GM12891 (cell line): ENCODE results near the gene TNS3.

ENCODE experiments used
- PAX5 ChIP-seq: IDR thresholded peaks from 2 replicates; pipeline ENCODE4 v1.6.1; 2011; ENCODE audit warnings: low read length, moderate library complexity, mild to moderate bottlenecking; ENCODE audit not compliant: insufficient read depth, severe bottlenecking
- POLR2A ChIP-seq: IDR thresholded peaks from 2 replicates; pipeline ENCODE4 v1.6.1; 2011; ENCODE audit warnings: low read depth, low read length, control low read depth
- POLR2AphosphoS5 ChIP-seq: IDR thresholded peaks from 2 replicates; pipeline ENCODE4 v1.6.1; 2011; ENCODE audit warnings: low read depth, low read length, control low read depth

- TF ChIP-seq PAX5 (no peak), POLR2AphosphoS5 (no peak), POLR2A (no peak)
These were observed 290.3 kb downstream of the TNS3 start for GRCh38 chr7:47291461-47292081.
